ENCODE measurements around the gene SLC12A8.

SLC12A8 gene

DNA sequence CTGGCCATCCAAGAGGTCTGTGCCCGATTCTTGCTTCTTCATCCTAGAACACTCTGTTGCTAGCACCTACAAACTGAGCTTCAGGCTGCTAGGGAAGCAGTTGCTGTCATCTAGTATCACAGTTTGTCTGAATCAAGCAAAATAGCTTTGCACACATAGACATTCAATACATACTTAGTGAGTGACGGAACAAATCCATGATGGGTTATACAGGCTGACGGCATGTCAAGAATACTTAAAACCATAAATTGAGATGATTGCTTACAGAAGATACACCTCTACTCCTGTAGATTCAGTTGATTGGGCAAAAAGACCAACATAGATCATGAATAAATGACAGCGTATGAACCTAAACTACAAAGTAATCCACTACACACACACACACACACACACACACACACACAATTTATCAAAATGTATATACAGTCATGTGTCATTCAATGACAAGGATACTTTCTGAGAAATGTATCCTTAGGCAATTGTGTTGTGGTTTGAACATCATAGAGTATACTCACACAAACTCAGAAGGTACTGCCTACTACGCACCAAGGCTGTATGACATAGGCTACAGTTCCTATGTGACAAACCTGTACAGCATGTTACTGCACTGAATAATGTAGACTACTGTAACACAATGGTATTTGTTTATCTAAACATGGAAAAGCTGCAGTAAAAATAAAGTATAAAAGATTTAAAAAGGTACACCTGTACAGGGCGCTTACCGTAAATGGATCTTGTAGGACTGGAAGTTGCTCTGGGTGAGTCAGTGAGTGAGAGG is 142.4 kb downstream of the SLC12A8 start:
- no peak for DNase-seq

DNA sequence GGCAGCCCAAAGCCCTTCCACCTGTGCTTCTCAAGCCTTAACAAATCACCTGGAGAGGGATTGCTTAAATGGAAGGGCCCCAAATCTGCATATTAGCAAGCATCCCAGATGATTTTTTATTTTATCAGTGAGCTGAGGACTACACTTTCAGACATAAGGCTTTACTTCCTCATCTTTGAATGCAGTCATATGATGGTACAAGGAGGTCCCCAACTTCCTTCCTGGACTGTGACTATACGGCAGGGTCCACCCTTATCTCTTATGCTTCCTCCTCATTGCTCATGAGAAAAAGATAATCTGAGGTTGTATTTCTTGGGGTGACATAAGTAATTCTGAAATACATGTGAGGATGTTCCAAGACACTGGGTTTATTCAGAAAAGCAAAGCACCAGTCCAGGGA is 143.1 kb downstream of the SLC12A8 start:
- no peak for DNase-seq

DNA sequence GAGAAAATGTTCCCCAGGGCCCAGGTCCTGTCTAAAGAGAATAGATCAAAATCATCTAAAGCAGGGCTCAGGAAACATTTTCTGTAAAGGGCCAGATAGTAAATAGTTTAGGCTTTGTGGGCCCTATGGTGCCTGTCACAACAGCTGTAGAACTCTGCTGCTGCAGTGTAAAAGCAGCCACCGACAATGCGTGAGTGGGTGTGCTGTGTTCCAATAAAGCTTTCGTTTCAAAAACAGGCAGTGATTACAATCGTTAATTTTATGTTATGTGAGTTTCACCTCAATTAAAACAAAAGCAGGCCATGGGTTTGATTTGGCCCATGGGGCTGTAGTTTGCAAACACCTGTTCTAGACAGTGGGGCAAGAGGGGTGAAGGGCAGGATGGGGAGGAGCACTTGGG is 144.3 kb downstream of the SLC12A8 start:
- no peak for DNase-seq

DNA sequence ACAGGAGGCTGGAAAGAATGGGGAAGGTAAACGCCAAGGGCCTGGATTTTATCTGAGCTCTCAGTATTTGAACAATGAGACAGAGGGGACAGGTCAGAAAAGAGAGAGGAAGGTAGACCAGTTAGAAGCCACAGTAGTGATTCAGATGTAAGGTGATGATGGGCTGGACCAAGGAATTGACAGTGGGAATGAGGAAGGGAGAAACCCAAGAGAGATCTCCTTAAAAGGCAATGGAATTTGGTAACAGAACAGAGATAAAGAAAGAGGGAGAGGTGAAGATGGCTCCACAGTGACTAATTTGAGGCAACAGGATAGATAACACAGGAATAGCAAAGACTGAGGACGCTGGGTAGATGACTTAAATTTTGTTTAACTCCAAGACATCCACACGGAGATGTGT is 145.3 kb downstream of the SLC12A8 start:
- no peak for DNase-seq

DNA sequence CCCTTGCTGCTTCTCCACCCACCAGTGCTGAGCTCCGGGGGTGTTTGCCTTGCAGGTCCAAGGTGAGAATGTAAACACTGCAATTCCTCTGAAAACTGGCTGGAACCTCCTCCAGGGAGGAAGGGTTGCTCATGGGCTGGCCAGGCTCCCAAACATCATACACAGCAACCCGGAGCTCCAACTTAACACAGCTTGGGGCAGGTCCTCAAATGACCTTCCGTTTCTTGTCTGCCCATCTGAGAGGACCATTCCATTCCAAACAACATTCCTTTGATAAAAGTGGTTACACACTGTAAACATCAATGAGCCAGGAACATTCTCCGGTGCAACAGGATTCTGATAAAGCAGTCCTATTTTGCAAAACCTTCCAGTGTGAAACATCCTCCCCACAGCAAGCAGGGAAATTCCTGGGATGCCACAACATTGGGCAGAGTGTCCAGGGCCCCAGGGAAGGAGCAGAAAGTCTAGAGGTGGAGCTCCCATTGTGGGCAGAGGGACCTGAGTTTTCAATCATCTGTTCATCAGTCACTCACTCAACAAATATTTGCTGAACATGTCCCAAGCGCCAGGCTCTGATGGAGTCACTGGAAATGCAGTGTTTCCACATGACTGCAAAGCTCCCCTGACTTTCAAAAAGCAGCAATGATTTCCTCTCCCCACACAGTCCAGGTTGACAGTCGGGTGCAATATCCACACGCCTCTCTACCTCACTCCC is 149.5 kb downstream of the SLC12A8 start:
- no peak for DNase-seq

DNA sequence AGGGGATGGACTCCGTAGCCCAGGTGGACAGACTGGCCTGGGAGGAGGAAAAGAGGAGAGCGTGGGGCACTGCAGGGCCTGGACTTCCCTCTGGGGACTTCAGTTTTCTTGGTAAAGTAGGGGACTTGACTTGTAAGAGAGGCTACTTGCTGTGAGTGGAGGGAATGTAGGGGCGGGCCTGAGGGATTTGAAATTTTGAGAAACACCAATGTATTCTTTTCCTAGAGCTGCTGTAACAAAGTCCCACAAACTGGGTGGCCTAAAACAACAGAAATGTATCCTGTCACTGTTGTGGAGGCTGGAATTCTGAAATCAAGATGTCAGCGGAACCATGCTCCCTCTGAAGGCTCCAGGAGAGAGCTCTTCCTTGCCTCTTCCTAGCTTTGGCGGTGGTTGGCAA is 150.9 kb downstream of the SLC12A8 start:
- no peak for DNase-seq

DNA sequence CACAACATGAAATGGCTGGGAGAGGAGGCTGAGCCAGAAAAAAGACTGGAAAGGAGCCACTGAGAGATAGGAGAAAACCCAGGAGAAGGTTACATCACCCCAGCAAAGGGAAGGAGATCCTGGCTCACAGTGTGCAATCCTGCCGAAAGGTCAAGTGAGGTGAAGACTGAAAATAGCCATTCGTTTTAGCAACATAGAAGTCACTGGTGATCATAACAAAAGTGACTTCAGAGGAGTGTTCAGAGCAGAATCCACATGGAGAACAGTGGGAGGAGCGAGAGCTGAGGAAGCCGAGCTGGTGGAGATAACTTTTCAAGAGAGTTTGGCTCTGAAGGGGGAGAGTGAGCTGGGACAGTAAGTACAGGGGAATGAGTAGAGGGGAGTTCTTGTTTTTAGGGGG is 151.4 kb downstream of the SLC12A8 start:
- DNase-seq = no peak

DNA sequence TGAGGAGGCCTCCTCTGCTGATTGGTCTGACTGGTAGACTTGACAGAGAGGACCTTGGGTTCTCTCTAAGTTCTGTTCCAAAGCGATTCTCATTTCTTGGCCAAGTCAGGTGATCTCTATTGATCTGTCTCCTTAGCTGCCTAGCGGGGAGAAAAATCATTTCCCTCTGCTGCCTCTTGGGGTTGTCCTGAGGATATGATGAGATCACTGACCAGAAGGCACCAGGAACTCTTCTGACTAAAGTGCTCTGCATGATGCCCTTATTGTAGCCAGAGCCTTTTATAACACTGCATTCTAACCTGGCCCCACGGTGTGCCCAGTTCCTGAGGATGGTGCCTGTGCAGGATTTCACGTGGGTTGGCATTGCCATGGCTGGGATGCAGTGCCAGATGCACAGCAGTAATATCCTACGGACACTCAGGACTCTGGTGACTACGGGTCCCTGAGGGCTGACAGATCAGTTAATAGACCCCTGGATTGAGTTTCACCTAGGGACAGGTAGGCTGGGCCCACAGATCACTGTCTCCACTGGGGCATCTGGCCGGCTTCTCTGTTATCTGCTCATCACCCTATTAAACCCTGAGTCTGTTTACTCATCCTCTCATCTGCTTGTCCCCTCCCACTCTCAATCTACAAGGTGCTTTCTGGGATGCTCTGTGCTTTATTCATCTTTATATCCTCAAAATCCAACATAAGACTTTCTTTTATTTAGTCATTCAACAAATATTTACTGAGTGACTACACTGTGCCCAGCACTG is 152.9 kb downstream of the SLC12A8 start:
- no peak for DNase-seq

DNA sequence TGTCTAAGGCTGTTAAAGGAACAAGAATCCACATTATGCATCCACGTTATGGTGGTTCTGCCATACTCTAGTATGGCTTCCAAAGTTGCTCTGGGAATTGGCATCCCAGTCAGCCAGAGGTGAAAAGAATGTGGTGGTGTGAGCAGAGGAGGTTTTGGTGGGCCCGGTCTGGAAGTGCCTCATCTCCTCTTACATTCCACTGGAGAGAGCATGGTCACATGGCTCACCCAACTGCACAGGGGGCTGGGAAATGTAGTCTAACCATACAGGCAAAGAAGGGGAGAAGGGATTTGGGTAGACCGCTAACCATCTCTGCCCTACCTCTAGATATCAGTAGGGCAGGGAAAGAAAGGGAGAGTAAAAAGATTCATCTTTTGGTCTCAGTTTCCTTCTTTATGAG is 153.6 kb downstream of the SLC12A8 start:
- no peak for DNase-seq

DNA sequence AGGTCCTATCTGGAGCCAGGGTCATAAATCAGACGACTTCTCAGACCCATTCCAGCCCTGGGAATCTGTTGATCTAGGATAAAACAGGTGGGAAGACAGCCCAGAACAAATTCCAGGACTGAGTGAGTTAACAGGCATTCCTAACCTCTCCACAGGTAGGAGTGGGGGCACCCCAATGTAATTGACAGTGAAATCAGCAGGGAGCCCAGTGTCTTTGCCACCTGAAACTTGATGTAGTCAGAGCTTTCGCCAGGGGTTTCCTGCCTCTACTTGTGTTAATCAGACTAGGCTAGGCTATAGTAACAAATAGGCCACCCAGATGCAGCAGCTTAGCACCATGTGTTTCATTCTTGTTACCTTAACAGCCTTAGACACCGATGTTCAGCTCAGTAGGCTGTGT is 154.0 kb downstream of the SLC12A8 start:
- DNase-seq = no peak

DNA sequence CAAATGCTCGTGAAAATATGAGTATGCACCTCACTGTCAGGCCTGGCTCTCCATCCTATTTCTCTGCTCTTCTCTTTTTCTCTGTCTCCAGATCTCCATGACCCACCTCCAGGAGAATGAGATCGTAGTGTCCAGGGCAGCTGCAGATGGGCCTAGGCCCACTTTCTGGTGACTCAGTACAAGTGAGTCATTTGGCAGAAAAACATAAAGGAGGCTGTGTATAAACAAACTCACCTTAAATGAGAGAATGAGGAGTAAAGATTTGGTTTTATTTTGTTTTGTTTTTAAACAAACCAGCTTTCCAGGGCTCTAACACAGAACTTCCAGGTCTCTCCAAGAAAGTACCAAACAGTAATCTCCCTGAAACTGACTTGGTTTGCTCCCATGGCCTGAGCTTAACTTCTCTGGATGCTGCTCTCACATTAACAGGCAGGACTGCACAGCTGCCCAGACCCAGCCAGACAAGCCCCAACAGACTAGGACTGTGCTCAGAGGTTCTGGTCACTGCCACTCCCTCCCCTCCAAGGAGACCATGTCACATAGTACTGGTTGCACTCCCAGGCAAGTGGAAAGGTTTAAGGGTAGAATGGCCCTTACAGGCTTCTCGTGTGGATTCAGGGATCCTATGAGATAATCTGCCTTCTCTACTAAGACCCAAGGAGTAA is 155.2 kb downstream of the SLC12A8 start:
- DNase-seq = no peak

DNA sequence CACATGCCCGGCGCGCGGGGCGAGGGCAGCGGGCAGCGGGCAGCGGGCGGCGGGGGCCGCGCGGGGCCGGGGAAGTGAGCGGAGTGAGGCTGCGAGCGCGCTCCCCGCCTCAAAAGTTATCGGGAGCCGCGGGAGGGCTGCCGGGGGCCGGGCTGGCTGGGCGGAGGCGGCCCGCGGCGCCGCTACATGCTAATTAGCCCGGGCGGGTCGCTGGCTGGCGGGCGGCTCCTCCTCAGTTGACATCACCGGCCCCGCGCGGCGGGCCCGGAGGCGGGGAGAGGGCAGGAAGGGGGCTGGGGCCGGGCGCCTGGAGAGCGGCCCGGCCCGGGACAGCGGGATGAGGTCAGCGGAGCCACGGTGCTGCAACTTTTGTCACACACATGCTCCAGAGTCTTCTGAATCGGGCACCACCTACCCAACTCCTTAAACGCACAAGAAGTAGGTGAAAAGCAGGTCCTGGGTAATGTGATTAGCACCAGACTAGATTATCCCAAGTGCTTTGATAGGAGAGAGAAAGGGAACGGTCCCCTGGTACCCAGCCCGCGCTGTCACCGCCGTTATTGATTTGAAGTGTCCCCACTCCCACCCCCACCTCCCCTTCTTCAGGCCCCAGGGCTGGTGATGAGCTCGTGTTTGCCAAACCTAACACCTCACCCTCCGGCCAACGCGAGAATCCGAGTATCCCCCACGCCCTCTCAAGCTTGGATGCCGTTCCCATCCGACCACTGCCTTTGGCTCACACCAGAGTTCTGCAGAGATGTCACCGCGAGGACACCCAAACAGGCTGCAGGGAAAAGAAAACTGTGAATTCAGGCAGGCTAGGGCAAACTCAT is 156.4 kb downstream of the SLC12A8 start, which contains the start of gene HEG1:
Gene HEG1 (minus strand): TSS at position 85 of the 833 bp plus-strand sequence. CDS start 107 bp downstream, outside the sequence.
- DNase-seq = peak; percentile 75

DNA sequence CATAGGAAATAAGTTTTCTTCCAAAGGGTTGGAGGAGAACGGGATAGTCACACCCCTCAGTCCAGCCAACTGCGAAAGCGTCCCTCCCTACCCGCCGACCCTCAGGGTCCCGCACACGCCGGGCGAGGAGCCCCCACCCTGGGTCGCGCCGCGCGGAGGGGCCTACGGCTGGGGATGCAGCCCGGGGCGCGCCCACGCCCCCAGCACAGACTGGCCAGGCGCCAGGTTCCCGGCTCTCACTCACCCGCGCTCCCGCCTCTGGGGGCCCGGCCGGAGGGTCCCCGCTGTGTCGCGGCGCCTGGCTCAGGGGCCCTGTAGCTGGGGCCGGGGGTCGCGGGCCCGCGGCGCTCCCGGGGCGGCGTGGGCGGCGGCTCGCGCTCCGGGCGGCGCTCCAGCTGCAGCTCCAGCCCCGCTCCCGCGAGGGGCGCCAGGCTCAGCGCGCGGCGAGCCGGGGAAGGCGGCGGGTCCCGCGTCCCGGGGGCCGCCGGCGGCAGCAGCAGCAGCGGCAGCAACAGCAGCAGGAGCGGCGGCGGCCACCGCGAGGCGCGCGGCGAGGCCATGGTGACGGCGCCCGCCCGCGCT is 157.1 kb downstream of the SLC12A8 start:
- DNase-seq = no peak

DNA sequence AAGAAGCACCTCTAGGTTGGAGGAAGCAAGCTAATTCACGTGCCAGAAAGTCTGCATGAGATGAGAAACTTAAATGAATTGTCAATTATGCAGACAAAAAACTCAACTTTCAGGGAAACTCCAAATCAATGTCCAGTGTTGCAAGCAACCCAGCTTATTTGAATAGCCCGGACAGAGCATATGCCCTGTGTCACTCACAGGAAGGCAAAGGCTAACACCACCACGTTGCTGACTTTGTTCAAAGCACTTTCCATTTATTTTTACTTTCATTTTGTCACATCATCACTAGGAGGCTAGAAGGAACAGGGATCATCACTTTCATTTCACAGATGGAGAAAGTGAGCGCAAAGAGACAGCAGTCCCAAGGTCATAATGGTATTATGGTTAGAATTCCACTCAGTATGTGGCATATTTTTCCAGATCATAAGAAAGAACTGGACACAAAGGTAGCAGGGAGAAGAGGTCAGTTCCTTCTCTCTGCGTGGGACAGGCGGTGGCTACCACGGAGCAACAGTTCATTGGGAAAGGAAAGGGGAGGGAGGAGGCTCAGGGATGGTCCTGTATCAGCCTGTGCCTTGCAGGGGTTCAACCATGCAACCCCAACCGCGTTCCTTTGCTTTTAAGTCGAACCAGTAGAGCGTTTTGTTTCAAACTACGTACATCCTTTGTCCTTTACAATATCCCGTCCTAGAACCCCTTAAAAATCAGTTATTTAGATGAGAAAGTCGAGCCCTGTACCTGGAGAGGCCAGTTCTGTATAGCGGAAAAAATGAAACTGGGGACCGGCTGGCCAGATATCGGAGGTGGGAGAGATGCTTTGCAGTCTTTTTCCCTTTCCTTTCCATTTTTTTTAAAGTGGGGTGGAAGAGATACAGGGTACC is 157.9 kb downstream of the SLC12A8 start:
- DNase-seq = no peak

DNA sequence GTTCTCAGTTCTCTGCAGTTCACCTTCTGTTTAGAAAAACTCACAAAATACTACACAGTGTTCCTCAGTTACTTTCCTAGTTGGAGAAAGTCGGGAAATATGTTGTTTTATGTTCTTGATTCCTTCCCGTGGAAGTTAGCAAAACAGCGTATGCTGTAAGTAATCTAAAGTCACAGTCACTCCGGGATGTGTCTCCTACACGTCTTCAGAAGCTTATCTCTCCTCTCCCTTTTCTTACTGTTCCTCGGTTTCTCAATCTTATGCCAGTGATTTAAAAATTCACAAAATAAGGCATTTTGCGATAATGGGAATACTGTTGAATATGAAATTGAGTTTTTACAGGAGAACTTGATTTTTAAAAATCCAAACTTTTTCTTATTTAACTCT is 158.5 kb downstream of the SLC12A8 start:
- no peak for DNase-seq

DNA sequence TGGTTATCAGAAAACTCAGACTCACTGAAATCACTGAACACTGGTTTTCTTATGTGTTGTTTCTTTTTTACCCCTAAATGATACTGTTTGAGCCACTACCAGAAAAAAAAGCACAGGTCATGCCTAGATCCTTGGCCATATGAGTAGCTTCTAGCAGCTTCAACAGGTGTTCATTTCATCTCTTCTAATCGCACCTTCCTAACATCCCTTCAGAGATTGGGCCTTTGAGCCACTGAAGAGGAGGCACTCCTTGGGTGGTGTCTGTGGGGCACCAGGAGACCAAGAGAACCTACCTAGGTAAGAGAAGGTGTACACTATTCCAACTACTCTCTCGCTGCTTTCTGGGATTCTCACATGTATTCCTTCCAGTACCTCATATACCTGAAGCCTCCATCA is 159.2 kb downstream of the SLC12A8 start:
- DNase-seq = no peak

DNA sequence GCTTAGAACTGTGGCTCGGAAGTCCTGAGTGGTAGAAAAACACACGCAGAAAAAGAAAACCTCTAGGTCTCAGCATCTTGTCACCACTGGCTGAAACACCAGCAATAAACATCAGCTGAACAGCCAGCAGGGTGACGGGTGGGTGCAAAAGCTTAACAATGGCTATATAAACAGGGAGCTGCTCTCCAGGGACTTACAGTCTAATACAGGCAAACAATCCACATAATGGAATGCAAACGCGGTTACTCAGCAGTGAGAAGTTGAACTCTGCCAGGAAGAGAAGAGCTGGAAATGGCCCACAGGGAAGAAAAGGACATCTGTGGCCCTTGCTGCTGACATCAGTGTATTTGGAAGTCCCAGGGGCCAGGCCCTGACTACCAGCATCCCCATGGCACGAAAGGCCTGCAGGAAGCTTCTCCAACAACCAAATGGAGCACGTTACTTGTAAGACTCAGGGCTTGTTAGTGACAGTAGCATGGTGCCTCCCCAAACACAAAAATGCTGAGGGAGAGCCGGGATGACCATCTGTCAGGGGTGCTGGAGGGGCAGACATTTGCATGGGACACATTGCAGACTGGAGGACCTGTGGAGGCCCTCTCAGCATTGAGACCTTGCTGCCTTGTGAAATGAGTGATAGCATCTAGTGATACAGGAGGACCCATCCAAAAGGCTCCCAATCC is 159.8 kb downstream of the SLC12A8 start:
- no peak for DNase-seq

DNA sequence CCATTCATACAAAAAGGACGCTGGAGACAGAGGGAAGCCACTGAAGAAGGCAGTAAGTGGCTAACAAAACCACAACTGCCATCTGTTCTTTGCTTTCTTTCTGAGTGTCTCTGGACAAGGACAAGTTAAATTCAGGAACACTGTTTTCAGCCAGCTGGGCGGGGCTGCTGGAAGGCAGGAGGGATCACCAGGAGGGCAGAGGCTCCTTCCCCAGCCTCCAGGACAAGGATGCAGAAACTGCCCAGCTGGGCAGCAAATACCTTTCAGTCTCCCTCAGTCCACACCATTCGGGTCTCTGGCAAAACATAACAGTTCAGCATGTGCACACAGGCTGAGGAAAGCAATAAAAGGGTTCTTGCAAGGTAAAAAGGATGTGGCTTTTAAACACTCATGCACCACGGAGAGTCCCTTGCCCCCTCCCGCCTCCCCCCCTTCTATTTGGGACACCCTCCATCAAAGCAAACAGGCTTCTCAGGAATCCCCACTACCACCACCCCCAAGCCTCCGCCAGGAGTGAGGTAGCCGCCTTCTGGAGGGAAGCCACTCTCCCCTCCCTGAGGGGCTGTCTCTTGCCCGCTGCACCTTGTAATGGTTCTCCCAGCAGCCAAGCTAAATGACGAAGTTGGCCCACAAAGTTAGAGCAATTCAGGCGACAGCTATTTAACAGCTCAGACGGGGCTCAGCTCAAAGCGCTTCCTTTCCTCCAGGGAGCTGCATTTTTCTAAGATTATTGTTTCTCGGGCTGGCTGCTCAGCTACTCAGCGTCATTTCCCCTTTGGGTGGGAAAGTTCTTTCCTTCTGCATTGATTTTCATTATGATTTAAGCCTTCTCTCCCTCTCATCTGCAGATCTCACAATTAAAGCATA is 160.6 kb downstream of the SLC12A8 start:
- DNase-seq = peak; percentile 74

DNA sequence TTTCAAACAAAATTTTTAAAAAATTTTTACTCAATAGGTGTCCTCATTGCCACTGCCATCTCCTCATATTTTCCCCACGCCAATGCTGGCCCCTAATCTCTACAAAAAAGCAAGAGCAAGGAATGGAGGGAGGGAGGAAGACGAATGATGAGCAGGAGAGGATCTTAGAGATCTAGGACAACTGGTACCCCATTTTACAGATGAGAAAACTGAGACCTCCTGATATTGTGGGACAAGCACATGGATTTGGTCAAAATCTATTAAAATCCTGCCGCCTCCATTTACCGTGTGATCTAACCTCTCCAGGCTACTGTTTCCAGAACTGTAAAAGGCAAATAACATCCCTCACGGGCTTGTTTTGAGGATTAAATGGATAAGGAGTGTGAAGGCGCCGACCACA is 161.3 kb downstream of the SLC12A8 start:
- no peak for DNase-seq

All from CD4-positive, alpha-beta T cell treated with Interleukin-15 for 1 hour (primary cell).